Dermis microvascular lymphatic vessel endothelial cell (primary cell): ENCODE results near the gene CLDN17. TPM values are rescaled to one million over a fixed set of nuclear protein-coding genes. Genes with fewer than 3 reads are reported as not detected.

Experiments
- DNase-seq, 2 donors: peaks; one replicate each; pipeline versions ENCODE4 v3.0.0 to v3.0.0-alpha.2; 2010; ENCODE audit warnings: low read depth in 2 of 2
- total RNA-seq: library from RNA; depleted of rRNA; stranded (reverse); fragments of >200 nt; gene quantifications from 2 replicates; pipeline ENCODE4 v1.2.1, GENCODE V29; 2014

The CLDN17 gene
- total RNA-seq, 1 donor from 2014 or later, result not detected

DNA sequence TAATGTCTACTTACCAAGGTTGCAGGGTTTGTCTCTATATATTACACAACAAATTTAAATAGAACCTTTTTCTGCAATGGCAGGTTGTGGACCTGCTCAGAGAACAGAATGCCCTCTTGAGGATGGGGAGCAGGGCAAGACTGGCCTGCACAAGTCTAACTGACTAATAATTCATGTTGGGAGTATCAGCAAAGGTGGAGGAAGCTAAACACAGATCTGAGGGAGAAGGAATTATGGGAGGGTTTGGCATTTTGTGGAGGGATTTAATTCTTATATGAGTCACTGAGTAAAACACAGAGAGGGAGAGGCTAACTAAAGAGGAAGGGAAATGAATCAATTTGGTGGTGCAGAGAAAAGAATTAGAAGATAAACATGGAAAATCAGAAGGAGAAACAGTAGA, 40.0 kb downstream of the CLDN17 start:
- no peak for DNase-seq

- no peak for DNase-seq
Observed at GRCh38 chr21:30117631-30118030, 49.0 kb downstream of the CLDN17 start.

DNA sequence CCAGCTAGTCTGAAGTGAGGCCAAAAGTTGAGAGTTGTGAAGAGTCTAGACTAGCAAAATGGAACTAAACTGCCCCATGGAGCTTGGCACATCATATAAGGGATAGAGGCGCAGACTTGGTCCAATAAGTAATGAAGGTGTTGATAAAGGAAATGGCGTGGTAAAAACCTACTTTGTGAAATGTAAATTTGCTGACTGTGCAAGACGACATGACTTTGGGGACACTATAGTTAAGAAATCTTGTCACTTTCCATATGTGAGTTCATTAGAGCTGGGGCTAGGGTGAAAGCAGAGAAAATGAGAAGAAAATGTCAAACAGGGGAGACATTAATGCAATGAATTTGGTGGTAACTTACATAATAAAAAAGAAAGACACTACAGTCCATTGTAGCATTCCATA, 50.1 kb downstream of the CLDN17 start:
- DNase-seq, result no peak

Other genes starting within 250 kb of the CLDN17 start
- 0.39 and 6.7 TPM in 2 replicates for gene GRIK1, start 226.8 kb downstream of the CLDN17 start, total RNA-seq
- not detected in 2 replicates for gene CLDN8, start 49.3 kb upstream of the CLDN17 start, total RNA-seq
- gene KRTAP24-1, start 116.1 kb upstream of the CLDN17 start, total RNA-seq, result not detected in 2 replicates
- gene KRTAP25-1, start 122.7 kb upstream of the CLDN17 start, total RNA-seq, result not detected in 2 replicates
- gene KRTAP26-1, start 153.5 kb upstream of the CLDN17 start, total RNA-seq, result not detected in 2 replicates
- not detected in 2 replicates for gene KRTAP27-1, start 170.9 kb upstream of the CLDN17 start, total RNA-seq
- not detected in 2 replicates for gene KRTAP23-1, start 181.8 kb upstream of the CLDN17 start, total RNA-seq
- not detected in 2 replicates for gene KRTAP13-2, start 205.5 kb upstream of the CLDN17 start, total RNA-seq
- not detected in 2 replicates for gene KRTAP13-1, start 229.2 kb upstream of the CLDN17 start, total RNA-seq